HepG2 (cell line): ENCODE data around the gene CCNL1. TPM values are rescaled to one million over a fixed set of nuclear protein-coding genes. Genes with fewer than 3 reads are reported as not detected.

Experiments used
- ARHGAP35 ChIP-seq: sonication (generic); formaldehyde crosslinking; IDR thresholded peaks from 2 replicates; pipeline ENCODE4 v1.9.0; 2022; ENCODE audit warnings: mild to moderate bottlenecking, inconsistent platforms, moderate library complexity, missing genetic modification reagents, borderline replicate concordance
- FOXP1 ChIP-seq, 2 experiments: fragments of 450-650 bp in 1 of 2; IDR thresholded peaks; 2 replicates each; pipeline ENCODE4 v1.6.1; 2017 to 2018; ENCODE audit warnings: antibody characterized with exemption in 1 of 2
- MXD1 ChIP-seq: sonication (generic); formaldehyde crosslinking; IDR thresholded peaks from 2 replicates; pipeline ENCODE4 v1.4.0; 2020; ENCODE audit warnings: mild to moderate bottlenecking, missing genetic modification reagents
- NFE2 ChIP-seq: sonication (generic); formaldehyde crosslinking; IDR thresholded peaks from 2 replicates; pipeline ENCODE4 v1.4.0; 2020; ENCODE audit warnings: missing genetic modification reagents
- TEF ChIP-seq: sonication (generic); formaldehyde crosslinking; IDR thresholded peaks from 2 replicates; pipeline ENCODE4 v1.5.0; 2020; ENCODE audit warnings: missing genetic modification reagents
- ZNF225 ChIP-seq: sonication (generic); formaldehyde crosslinking; IDR thresholded peaks from 2 replicates; pipeline ENCODE4 v1.4.0; 2020; ENCODE audit warnings: mild to moderate bottlenecking, missing genetic modification reagents
- ZNF318 ChIP-seq: sonication (generic); formaldehyde crosslinking; IDR thresholded peaks from 2 replicates; pipeline ENCODE4 v1.4.0; 2020; ENCODE audit warnings: mild to moderate bottlenecking, missing genetic modification reagents
- ZNF468 ChIP-seq: sonication (generic); formaldehyde crosslinking; IDR thresholded peaks from 2 replicates; pipeline ENCODE4 v1.8.0; 2022; ENCODE audit warnings: mild to moderate bottlenecking, moderate library complexity, missing genetic modification reagents
- polyA plus RNA-seq, 8 experiments: library from polyadenylated mRNA; depleted of rRNA in 3 of 8; stranded (reverse) in 7 of 8; unstranded in 1 of 8; fragments of >200 nt; fragmentation: Illumina TruSeq in 4 of 8; extraction: Trizol in 4 of 8; gene quantifications; 2 replicates each; pipeline versions ENCODE4 v1.2.1 to v1.2.3, GENCODE V29; 2011 to 2016; ENCODE audit warnings: low read depth in 4 of 8, missing spikeins in 1 of 8, mixed read lengths in 1 of 8; ENCODE audit not compliant: insufficient read depth in 1 of 8
- total RNA-seq, 5 experiments: library from RNA; depleted of rRNA; stranded (reverse); fragments of >200 nt; fragmentation: Illumina TruSeq; extraction: Trizol; gene quantifications; 2 replicates each; pipeline ENCODE4 v1.2.3, GENCODE V29; 2016; ENCODE audit warnings: low read depth in 1 of 5
- TF ChIP-seq, protein P1 (sequence below): sonication (generic); formaldehyde crosslinking; IDR thresholded peaks from 2 replicates; pipeline ENCODE4 v1.4.0; 2020; ENCODE audit warnings: mild to moderate bottlenecking, missing genetic modification reagents
- TF ChIP-seq, protein P2 (sequence below): sonication (generic); formaldehyde crosslinking; IDR thresholded peaks from 2 replicates; pipeline ENCODE4 v1.5.0; 2020; ENCODE audit warnings: mild to moderate bottlenecking, missing genetic modification reagents, moderate library complexity
- TF ChIP-seq, protein P3 (sequence below): sonication (generic); formaldehyde crosslinking; IDR thresholded peaks from 2 replicates; pipeline ENCODE4 v1.4.0; 2020; ENCODE audit warnings: mild to moderate bottlenecking, missing genetic modification reagents

Gene CCNL1
- total and polyA plus RNA-seq, 2 of the 13 experiments (the other 11 are each of a cell fraction or from before 2014, with no cell fraction given), result 151 to 303 TPM

GRCh38 chr3:157159762-157160657 lies at the start of gene CCNL1 (continued):
- TF ChIP-seq, protein P1, sequence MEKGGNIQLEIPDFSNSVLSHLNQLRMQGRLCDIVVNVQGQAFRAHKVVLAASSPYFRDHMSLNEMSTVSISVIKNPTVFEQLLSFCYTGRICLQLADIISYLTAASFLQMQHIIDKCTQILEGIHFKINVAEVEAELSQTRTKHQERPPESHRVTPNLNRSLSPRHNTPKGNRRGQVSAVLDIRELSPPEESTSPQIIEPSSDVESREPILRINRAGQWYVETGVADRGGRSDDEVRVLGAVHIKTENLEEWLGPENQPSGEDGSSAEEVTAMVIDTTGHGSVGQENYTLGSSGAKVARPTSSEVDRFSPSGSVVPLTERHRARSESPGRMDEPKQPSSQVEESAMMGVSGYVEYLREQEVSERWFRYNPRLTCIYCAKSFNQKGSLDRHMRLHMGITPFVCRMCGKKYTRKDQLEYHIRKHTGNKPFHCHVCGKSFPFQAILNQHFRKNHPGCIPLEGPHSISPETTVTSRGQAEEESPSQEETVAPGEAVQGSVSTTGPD, result no peak
- TF ChIP-seq FOXP1 (IDR thresholded peaks at IDR 0.05), result no peak
- no peak for TF ChIP-seq FOXP1 (CRISPR knock-in tag; IDR thresholded peaks at IDR 0.05)
- TF ChIP-seq TEF, result peak; percentile 60; the same call in 1 of the 2 replicates
- TF ChIP-seq, protein P2, sequence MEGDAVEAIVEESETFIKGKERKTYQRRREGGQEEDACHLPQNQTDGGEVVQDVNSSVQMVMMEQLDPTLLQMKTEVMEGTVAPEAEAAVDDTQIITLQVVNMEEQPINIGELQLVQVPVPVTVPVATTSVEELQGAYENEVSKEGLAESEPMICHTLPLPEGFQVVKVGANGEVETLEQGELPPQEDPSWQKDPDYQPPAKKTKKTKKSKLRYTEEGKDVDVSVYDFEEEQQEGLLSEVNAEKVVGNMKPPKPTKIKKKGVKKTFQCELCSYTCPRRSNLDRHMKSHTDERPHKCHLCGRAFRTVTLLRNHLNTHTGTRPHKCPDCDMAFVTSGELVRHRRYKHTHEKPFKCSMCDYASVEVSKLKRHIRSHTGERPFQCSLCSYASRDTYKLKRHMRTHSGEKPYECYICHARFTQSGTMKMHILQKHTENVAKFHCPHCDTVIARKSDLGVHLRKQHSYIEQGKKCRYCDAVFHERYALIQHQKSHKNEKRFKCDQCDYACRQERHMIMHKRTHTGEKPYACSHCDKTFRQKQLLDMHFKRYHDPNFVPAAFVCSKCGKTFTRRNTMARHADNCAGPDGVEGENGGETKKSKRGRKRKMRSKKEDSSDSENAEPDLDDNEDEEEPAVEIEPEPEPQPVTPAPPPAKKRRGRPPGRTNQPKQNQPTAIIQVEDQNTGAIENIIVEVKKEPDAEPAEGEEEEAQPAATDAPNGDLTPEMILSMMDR (CRISPR knock-in tag), result 0 out of 2 replicates have a peak, but pooled peaks have one; percentile 15
- 0 out of 2 replicates have a peak, but pooled peaks have one; percentile 50 for TF ChIP-seq ZNF468 (CRISPR knock-in tag)
- TF ChIP-seq, protein P3, sequence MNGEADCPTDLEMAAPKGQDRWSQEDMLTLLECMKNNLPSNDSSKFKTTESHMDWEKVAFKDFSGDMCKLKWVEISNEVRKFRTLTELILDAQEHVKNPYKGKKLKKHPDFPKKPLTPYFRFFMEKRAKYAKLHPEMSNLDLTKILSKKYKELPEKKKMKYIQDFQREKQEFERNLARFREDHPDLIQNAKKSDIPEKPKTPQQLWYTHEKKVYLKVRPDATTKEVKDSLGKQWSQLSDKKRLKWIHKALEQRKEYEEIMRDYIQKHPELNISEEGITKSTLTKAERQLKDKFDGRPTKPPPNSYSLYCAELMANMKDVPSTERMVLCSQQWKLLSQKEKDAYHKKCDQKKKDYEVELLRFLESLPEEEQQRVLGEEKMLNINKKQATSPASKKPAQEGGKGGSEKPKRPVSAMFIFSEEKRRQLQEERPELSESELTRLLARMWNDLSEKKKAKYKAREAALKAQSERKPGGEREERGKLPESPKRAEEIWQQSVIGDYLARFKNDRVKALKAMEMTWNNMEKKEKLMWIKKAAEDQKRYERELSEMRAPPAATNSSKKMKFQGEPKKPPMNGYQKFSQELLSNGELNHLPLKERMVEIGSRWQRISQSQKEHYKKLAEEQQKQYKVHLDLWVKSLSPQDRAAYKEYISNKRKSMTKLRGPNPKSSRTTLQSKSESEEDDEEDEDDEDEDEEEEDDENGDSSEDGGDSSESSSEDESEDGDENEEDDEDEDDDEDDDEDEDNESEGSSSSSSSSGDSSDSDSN (CRISPR knock-in tag), result peak; percentile 99
- no peak for TF ChIP-seq NFE2 (CRISPR knock-in tag)
- TF ChIP-seq ZNF318 (CRISPR knock-in tag), result peak; percentile 75; the same call in 1 of the 2 replicates
- peak; percentile 86 for TF ChIP-seq ARHGAP35 (CRISPR knock-in tag)
- peak; percentile 94; the same call in 1 of the 2 replicates for TF ChIP-seq ZNF225 (CRISPR knock-in tag)
- TF ChIP-seq MXD1 (CRISPR knock-in tag), result peak; percentile 88
